HCT116 (cell line): Measurements from ENCODE around the gene SPON2. TPM values are rescaled to one million over a fixed set of nuclear protein-coding genes. Genes with fewer than 3 reads are reported as not detected.

ENCODE experiments used
- ATAC-seq: fragments of 200-7000 bp; cut with Tn5 transposase; 2 replicates; pipeline ENCODE4 v1.9.1; 2020; ENCODE audit warnings: mild to moderate bottlenecking, moderate library complexity
- BruUV-seq: library from RNA; stranded (reverse); fragments of 400-500 nt; replicated peaks from 2 replicates; lab custom pipeline; 2021; lab: Mats Ljungman, UMichigan
- CTCF ChIA-PET: fragments of 300-600 bp; sonication (Branson Sonifier 250); formaldehyde crosslinking; loops from one replicate; lab custom pipeline; 2021; ENCODE audit warnings: antibody characterized with exemption; lab: Charles Lee
- POLR2A ChIA-PET: fragments of 300-600, 350-600 bp; sonication (Branson Sonifier 250); formaldehyde crosslinking; loops from one replicate; lab custom pipeline; 2021; ENCODE audit warnings: antibody characterized with exemption; lab: Charles Lee
- RAD21 ChIA-PET, 2 experiments: fragments of 300-600 bp; sonication (Branson Sonifier 250); formaldehyde crosslinking; loops; one replicate each; lab custom pipeline; 2023; ENCODE audit warnings: low total read pairs in 2 of 2; ENCODE audit not compliant: uncharacterized antibody in 2 of 2, unreplicated experiment in 2 of 2, low non-redundant PET in 1 of 2; lab: Charles Lee
- DNase-seq: peaks from one replicate; pipeline ENCODE4 v3.0.0-alpha.2; 2010; ENCODE audit warnings: low read depth, low spot score
- H2AFZ ChIP-seq: fragments of 200-600 bp; shearing (Covaris generic), sonication (generic); 2 replicates; pipeline ENCODE4 v1.6.1; 2017; ENCODE audit warnings: low read depth, mixed run types, mixed read lengths, antibody characterized with exemption, low read length; ENCODE audit not compliant: poor library complexity, severe bottlenecking
- H3K27ac ChIP-seq: 2 replicates; pipeline ENCODE4 v1.5.1; 2012; ENCODE audit warnings: low read depth, low read length
- H3K27me3 ChIP-seq: fragments of 200-600 bp; sonication (generic); 2 replicates; pipeline ENCODE4 v1.6.1; 2016; ENCODE audit warnings: mixed run types, low read length, mixed read lengths; ENCODE audit not compliant: insufficient read depth
- H3K36me3 ChIP-seq, 2 experiments: fragments of 200-500 bp in 1 of 2; fragments of 200-600 bp in 1 of 2; sonication (Bioruptor generic) in 1 of 2; sonication (generic) in 1 of 2; 2 replicates each; pipeline versions ENCODE4 v1.5.1 to v1.6.1; 2014 to 2016; ENCODE audit warnings: low read length in 2 of 2, inconsistent platforms in 1 of 2, mixed read lengths in 1 of 2, mixed run types in 1 of 2; ENCODE audit not compliant: insufficient read depth in 2 of 2, control insufficient read depth in 1 of 2
- H3K4me1 ChIP-seq, 2 experiments: fragments of 200-600 bp in 1 of 2; sonication (generic) in 1 of 2; 2 replicates each; pipeline versions ENCODE4 v1.5.1 to v1.6.1; 2012 to 2017; ENCODE audit warnings: low read length in 2 of 2, inconsistent platforms in 1 of 2, mild to moderate bottlenecking in 1 of 2, mixed read lengths in 1 of 2, mixed run types in 1 of 2, moderate library complexity in 1 of 2; ENCODE audit not compliant: insufficient read depth in 2 of 2, control insufficient read depth in 1 of 2
- H3K4me2 ChIP-seq: fragments of 200-600 bp; sonication (generic); 2 replicates; pipeline ENCODE4 v1.6.1; 2017; ENCODE audit warnings: mixed run types, low read length, mixed read lengths
- H3K4me3 ChIP-seq, 2 experiments: fragments of 200-600 bp in 1 of 2; sonication (generic) in 1 of 2; replicated peaks in 1 of 2; 2 replicates each; pipeline ENCODE4 v1.5.1; 2011 to 2016; ENCODE audit warnings: low read length in 2 of 2, control low read depth in 1 of 2, low read depth in 1 of 2, mild to moderate bottlenecking in 1 of 2, mixed read lengths in 1 of 2, mixed run types in 1 of 2
- H3K79me2 ChIP-seq: fragments of 200-600 bp; sonication (generic); 2 replicates; pipeline ENCODE4 v1.6.1; 2017; ENCODE audit warnings: mild to moderate bottlenecking, mixed run types, low read length, moderate library complexity, mixed read lengths; ENCODE audit not compliant: insufficient read depth
- H3K9ac ChIP-seq: fragments of 200-600 bp; sonication (generic); 2 replicates; pipeline ENCODE4 v1.6.1; 2016; ENCODE audit warnings: low read length, mixed read lengths
- H3K9me2 ChIP-seq: fragments of 200-600 bp; sonication (generic), shearing (Covaris generic); 2 replicates; pipeline ENCODE4 v1.6.1; 2017; ENCODE audit warnings: mixed run types, mild to moderate bottlenecking, moderate library complexity; ENCODE audit not compliant: insufficient read depth
- H3K9me3 ChIP-seq, 2 experiments: fragments of 200-500 bp in 1 of 2; fragments of 200-600 bp in 1 of 2; sonication (Bioruptor generic) in 1 of 2; sonication (generic) in 1 of 2; 2 replicates each; pipeline ENCODE4 v1.6.1; 2014 to 2017; ENCODE audit warnings: low read length in 2 of 2, mixed read lengths in 2 of 2, inconsistent platforms in 1 of 2, low read depth in 1 of 2, mild to moderate bottlenecking in 1 of 2, mixed run types in 1 of 2, moderate library complexity in 1 of 2; ENCODE audit not compliant: control insufficient read depth in 1 of 2, insufficient read depth in 1 of 2
- H4K20me1 ChIP-seq: fragments of 200-600 bp; sonication (generic), shearing (Covaris generic); 2 replicates; pipeline ENCODE4 v1.6.1; 2017; ENCODE audit warnings: mixed run types, mild to moderate bottlenecking, moderate library complexity; ENCODE audit not compliant: insufficient read depth
- EGR1 ChIP-seq: IDR thresholded peaks from 2 replicates; pipeline ENCODE4 v1.6.1; 2012; ENCODE audit warnings: low read depth
- EZH2 ChIP-seq: fragments of 200-600 bp; sonication (generic); IDR thresholded peaks from 2 replicates; pipeline ENCODE4 v1.6.1; 2017; ENCODE audit warnings: antibody characterized with exemption, mixed run types
- EZH2phosphoT487 ChIP-seq: fragments of 200-600 bp; IDR thresholded peaks from 2 replicates; pipeline ENCODE4 v1.6.1; 2018; ENCODE audit warnings: antibody characterized with exemption, borderline replicate concordance
- FOSL1 ChIP-seq: IDR thresholded peaks from 2 replicates; pipeline ENCODE4 v1.6.1; 2012; ENCODE audit warnings: low read depth
- RAD21 ChIP-seq: IDR thresholded peaks from 2 replicates; pipeline ENCODE4 v1.6.1; 2012; ENCODE audit warnings: low read depth, mild to moderate bottlenecking
- ZFX ChIP-seq: fragments of 450-650 bp; IDR thresholded peaks from 2 replicates; pipeline ENCODE4 v1.6.1; 2017
- ZNF274 ChIP-seq: fragments of 200-500 bp; sonication (Bioruptor generic); IDR thresholded peaks from 2 replicates; pipeline ENCODE4 v1.6.1; 2014; ENCODE audit warnings: mild to moderate bottlenecking, low read depth, low read length, inconsistent platforms
- intact Hi-C: fragments of 100-400 bp; cut with micrococcal nuclease; formaldehyde crosslinking; loops from 2 replicates; pipeline ENCODE4 v1.10.0; 2022
- total RNA-seq: library from RNA; stranded (reverse); gene quantifications from one replicate; pipeline ENCODE4 v1.2.1, GENCODE V29; 2021; ENCODE audit not compliant: unreplicated experiment
- TF ChIP-seq, protein P1 (sequence below): IDR thresholded peaks from 2 replicates; pipeline ENCODE4 v1.6.1; 2012; ENCODE audit warnings: low read depth

SPON2 gene
- total RNA-seq, 1 experiment from 2014 or later, result 1.5 TPM

DNA sequence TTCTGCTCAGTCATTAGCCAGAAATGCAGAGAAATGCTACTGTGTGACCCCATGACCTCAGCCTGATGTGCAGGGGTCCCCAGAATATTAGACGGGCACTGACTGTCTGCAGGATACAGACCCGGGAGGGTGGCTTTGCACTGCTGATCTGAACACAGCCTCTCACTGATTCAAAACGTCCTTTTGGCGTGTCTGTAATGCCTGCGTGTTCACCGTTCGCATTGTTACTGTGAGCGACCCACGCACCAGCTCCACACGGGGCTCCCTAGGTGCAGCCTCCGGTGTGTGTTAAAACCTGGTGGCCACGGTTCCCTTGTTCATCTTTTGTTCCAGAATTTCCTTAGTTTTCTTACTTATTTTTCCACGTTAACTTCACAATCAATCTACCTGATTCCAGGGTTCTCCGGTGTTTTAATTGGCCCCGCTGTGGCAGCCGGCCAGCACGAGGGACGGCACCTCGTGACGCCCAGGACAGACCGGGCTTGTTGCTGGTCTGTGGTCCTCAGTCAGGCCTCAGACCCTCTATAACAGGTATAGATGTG, 32.0 kb upstream of the SPON2 start:
- H3K4me2 ChIP-seq, result no peak overlapping the region
- ChIA-PET RAD21 (no interaction called here), CTCF (no interaction called here), POLR2A (no interaction called here)
- no peaks in the 10 kb centered on the region for H3K79me2 ChIP-seq
- no peaks in the 10 kb centered on the region for H4K20me1 ChIP-seq
- H3K9me3 ChIP-seq, result no peaks in the 10 kb centered on the region
- H3K27ac ChIP-seq, result no peak overlapping the region
- intact Hi-C loops, result no loop called here
- no TSS peak for BruUV-seq
- no peak overlapping the region for H2AFZ ChIP-seq
- no peak for DNase-seq
- TF ChIP-seq RAD21 (no peak), EGR1 (no peak), EZH2 (no peak)
- TF ChIP-seq, protein P1, sequence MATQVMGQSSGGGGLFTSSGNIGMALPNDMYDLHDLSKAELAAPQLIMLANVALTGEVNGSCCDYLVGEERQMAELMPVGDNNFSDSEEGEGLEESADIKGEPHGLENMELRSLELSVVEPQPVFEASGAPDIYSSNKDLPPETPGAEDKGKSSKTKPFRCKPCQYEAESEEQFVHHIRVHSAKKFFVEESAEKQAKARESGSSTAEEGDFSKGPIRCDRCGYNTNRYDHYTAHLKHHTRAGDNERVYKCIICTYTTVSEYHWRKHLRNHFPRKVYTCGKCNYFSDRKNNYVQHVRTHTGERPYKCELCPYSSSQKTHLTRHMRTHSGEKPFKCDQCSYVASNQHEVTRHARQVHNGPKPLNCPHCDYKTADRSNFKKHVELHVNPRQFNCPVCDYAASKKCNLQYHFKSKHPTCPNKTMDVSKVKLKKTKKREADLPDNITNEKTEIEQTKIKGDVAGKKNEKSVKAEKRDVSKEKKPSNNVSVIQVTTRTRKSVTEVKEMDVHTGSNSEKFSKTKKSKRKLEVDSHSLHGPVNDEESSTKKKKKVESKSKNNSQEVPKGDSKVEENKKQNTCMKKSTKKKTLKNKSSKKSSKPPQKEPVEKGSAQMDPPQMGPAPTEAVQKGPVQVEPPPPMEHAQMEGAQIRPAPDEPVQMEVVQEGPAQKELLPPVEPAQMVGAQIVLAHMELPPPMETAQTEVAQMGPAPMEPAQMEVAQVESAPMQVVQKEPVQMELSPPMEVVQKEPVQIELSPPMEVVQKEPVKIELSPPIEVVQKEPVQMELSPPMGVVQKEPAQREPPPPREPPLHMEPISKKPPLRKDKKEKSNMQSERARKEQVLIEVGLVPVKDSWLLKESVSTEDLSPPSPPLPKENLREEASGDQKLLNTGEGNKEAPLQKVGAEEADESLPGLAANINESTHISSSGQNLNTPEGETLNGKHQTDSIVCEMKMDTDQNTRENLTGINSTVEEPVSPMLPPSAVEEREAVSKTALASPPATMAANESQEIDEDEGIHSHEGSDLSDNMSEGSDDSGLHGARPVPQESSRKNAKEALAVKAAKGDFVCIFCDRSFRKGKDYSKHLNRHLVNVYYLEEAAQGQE, result no peak
- no peak overlapping the region for H3K4me3 ChIP-seq
- H3K9me2 ChIP-seq, result no peaks in the 10 kb centered on the region
- no peak for ATAC-seq
- H3K27me3 ChIP-seq, result no peaks in the 10 kb centered on the region
- H3K4me1 ChIP-seq, result no peaks in the 10 kb centered on the region
- no peak overlapping the region for H3K9ac ChIP-seq
- no peaks in the 10 kb centered on the region for H3K36me3 ChIP-seq

DNA sequence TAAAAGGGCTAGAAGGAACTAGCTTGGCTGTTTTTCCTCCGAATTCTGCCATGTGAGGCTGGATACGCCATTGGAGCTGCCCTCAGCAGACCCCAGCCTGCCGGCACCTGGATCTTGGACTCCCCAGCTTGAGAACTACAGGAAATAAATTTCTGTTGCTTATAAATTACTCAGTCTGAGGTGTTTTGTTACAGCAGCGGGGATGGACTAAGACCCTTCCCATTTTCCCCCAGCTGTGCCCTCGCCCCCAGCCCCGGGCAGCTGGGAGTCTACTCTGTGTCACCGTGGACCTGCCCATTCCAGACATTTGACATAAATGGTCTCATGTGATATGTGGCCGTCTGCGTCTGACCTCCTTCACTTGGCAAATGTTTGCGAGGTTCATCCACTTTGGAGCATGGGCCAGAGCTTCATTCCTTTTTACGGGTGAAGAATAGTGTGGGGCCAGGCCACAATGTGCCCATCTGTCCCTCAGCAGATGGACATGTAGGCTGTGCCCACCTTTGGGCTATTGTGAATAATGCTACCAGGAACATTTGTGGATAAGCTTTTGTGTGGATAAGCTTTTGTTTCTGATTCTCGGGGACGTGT, 30.7 kb upstream of the SPON2 start:
- ATAC-seq (no peak), DNase-seq (no peak)
- intact Hi-C loops, result no loop called here
- Histone ChIP-seq H3K9ac (no peak overlapping the region), H3K36me3 (no peaks in the 10 kb centered on the region), H3K4me2 (no peak overlapping the region), H3K9me2 (no peaks in the 10 kb centered on the region), H3K27me3 (no peaks in the 10 kb centered on the region), H2AFZ (no peak overlapping the region), H4K20me1 (no peaks in the 10 kb centered on the region), H3K9me3 (no peaks in the 10 kb centered on the region), H3K4me1 (no peaks in the 10 kb centered on the region), H3K4me3 (no peak overlapping the region), H3K27ac (no peak overlapping the region), H3K79me2 (no peaks in the 10 kb centered on the region)
- ChIA-PET CTCF (no interaction called here), POLR2A (interaction anchor here (0.6 kb wide), 1 partner anchor 142 kb away, joined by 7 read pairs; no protein-coding TSS in a partner anchor), RAD21 (no interaction called here)
- no TSS peak for BruUV-seq
- TF ChIP-seq ZNF274, result no peak
- TF ChIP-seq ZFX, result no peak
- TF ChIP-seq EZH2phosphoT487, result no peak
- no peak for TF ChIP-seq EZH2
- no peak for TF ChIP-seq FOSL1
